Measurements from ENCODE around the gene ZSCAN5C. TPM values are rescaled to one million over a fixed set of nuclear protein-coding genes. Genes with fewer than 3 reads are reported as not detected.
"Not testable (repeated sequence)": the region's sequence is repeated elsewhere in the genome, so short reads cannot be mapped to it uniquely, and the experiment has no call there.

Gene ZSCAN5C
- total RNA-seq, 1 experiment from 2014 or later = not detected

GRCh38 chr19:56170261-56170660 is 31.8 kb upstream of the ZSCAN5C start:
- H3K4me1 Mint-ChIP-seq (ENCODE audit: insufficient read depth, unreplicated experiment) = peaks cover 7% of the 10 kb centered on the region
- no peak for TF ChIP-seq CTCF (IDR thresholded peaks at IDR 0.05; ENCODE audit: unreplicated experiment)
- DNase-seq (ENCODE audit: unreplicated experiment) = peak; percentile 93
- ChIA-PET CTCF (interaction anchor here (0.7 to 4.3 kb wide), 3 partner anchors 85 to 104 kb away, joined by 3 to 18 read pairs (median 8); no protein-coding TSS in a partner anchor), POLR2A (interaction anchor here (0.7 to 1.6 kb wide), 2 partner anchors 27 to 145 kb away, joined by 3 to 4 read pairs; no protein-coding TSS in a partner anchor)
- H3K27me3 Mint-ChIP-seq (ENCODE audit: insufficient read depth, unreplicated experiment) = no peaks in the 10 kb centered on the region
- H3K36me3 Mint-ChIP-seq (ENCODE audit: insufficient read depth, unreplicated experiment) = no peaks in the 10 kb centered on the region
- no peak overlapping the region for H3K27ac Mint-ChIP-seq (ENCODE audit: low read depth, unreplicated experiment)
- H3K4me3 Mint-ChIP-seq (ENCODE audit: unreplicated experiment) = peak overlapping the region; percentile 0
- intact Hi-C loops (cut with micrococcal nuclease) = loop anchor here (2.0 to 5.0 kb wide), 2 partner anchors 29 to 78 kb away; partner anchors contain the start of gene ZNF444
- H3K9me3 Mint-ChIP-seq (ENCODE audit: unreplicated experiment) = no peaks in the 10 kb centered on the region
- BruUV-seq (replicated peaks) = no TSS peak

- H3K9me3 Mint-ChIP-seq (ENCODE audit: unreplicated experiment) = no peaks in the 10 kb centered on the region
- H3K4me1 Mint-ChIP-seq (ENCODE audit: insufficient read depth, unreplicated experiment) = peaks cover 7% of the 10 kb centered on the region
- DNase-seq (ENCODE audit: unreplicated experiment) = no peak
- H3K4me3 Mint-ChIP-seq (ENCODE audit: unreplicated experiment) = no peak overlapping the region
- intact Hi-C loops (cut with micrococcal nuclease) = loop anchor here (5.0 kb wide), 1 partner anchor 82 kb away; no protein-coding TSS in a partner anchor
- ChIA-PET CTCF (interaction anchor here (0.6 to 4.3 kb wide), 7 partner anchors 36 to 107 kb away, joined by 3 to 18 read pairs (median 4); no protein-coding TSS in a partner anchor), POLR2A (no interaction called here)
- H3K27ac Mint-ChIP-seq (ENCODE audit: low read depth, unreplicated experiment) = no peak overlapping the region
- no peaks in the 10 kb centered on the region for H3K27me3 Mint-ChIP-seq (ENCODE audit: insufficient read depth, unreplicated experiment)
- no TSS peak for BruUV-seq (replicated peaks)
- TF ChIP-seq CTCF (IDR thresholded peaks at IDR 0.05; ENCODE audit: unreplicated experiment) = no peak
- no peaks in the 10 kb centered on the region for H3K36me3 Mint-ChIP-seq (ENCODE audit: insufficient read depth, unreplicated experiment)
Measured at GRCh38 chr19:56174086-56174485, 28.0 kb upstream of the ZSCAN5C start.

- no peaks in the 10 kb centered on the region for H3K27me3 Mint-ChIP-seq (ENCODE audit: insufficient read depth, unreplicated experiment)
- no peak for DNase-seq (ENCODE audit: unreplicated experiment)
Measured at GRCh38 chr19:56174550-56174949, 27.5 kb upstream of the ZSCAN5C start.

GRCh38 chr19:56175861-56176307 is 26.2 kb upstream of the ZSCAN5C start, which contains the start of gene GALP:
Gene GALP, plus strand, starts transcription at chr19:56176008. Its CDS starts 1,101 bp downstream, at chr19:56177109.
- BruUV-seq (replicated peaks); DNase-seq (ENCODE audit: unreplicated experiment); H3K9me3 Mint-ChIP-seq (ENCODE audit: unreplicated experiment); H3K36me3 Mint-ChIP-seq (ENCODE audit: insufficient read depth, unreplicated experiment); intact Hi-C loops (cut with micrococcal nuclease); H3K27me3 Mint-ChIP-seq (ENCODE audit: insufficient read depth, unreplicated experiment); H3K27ac Mint-ChIP-seq (ENCODE audit: low read depth, unreplicated experiment); POLR2A ChIA-PET; H3K4me1 Mint-ChIP-seq (ENCODE audit: insufficient read depth, unreplicated experiment); H3K4me3 Mint-ChIP-seq (ENCODE audit: unreplicated experiment); CTCF ChIA-PET: not testable (repeated sequence)

More at GRCh38 chr19:56174550-56174949, 27.5 kb upstream of the ZSCAN5C start:
- intact Hi-C loops (cut with micrococcal nuclease) = loop anchor here (5.0 kb wide), 1 partner anchor 82 kb away; no protein-coding TSS in a partner anchor
- BruUV-seq (replicated peaks) = no TSS peak
- Mint-ChIP-seq H3K36me3 (ENCODE audit: insufficient read depth, unreplicated experiment) (no peaks in the 10 kb centered on the region), H3K4me3 (ENCODE audit: unreplicated experiment) (no peak overlapping the region), H3K9me3 (ENCODE audit: unreplicated experiment) (no peaks in the 10 kb centered on the region), H3K4me1 (ENCODE audit: insufficient read depth, unreplicated experiment) (peaks cover 7% of the 10 kb centered on the region), H3K27ac (ENCODE audit: low read depth, unreplicated experiment) (no peak overlapping the region)
- no peak for TF ChIP-seq CTCF (IDR thresholded peaks at IDR 0.05; ENCODE audit: unreplicated experiment)
- POLR2A ChIA-PET = no interaction called here
- CTCF ChIA-PET = interaction anchor here (0.6 to 0.9 kb wide), 2 partner anchors 77 to 99 kb away, joined by 3 read pairs; no protein-coding TSS in a partner anchor

GRCh38 chr19:56176310-56176709 is 25.8 kb upstream of the ZSCAN5C start:
- CTCF ChIA-PET = interaction anchor here (0.5 to 1.0 kb wide), 3 partner anchors 22 to 157 kb away, joined by 3 to 6 read pairs (median 3); no protein-coding TSS in a partner anchor
- H3K27ac Mint-ChIP-seq (ENCODE audit: low read depth, unreplicated experiment); POLR2A ChIA-PET; intact Hi-C loops (cut with micrococcal nuclease); H3K36me3 Mint-ChIP-seq (ENCODE audit: insufficient read depth, unreplicated experiment); H3K27me3 Mint-ChIP-seq (ENCODE audit: insufficient read depth, unreplicated experiment); DNase-seq (ENCODE audit: unreplicated experiment); H3K4me3 Mint-ChIP-seq (ENCODE audit: unreplicated experiment); H3K9me3 Mint-ChIP-seq (ENCODE audit: unreplicated experiment); H3K4me1 Mint-ChIP-seq (ENCODE audit: insufficient read depth, unreplicated experiment); BruUV-seq (replicated peaks): not testable (repeated sequence)

All from MCF 10A (cell line).